Breast epithelium (tissue), 4 donors: ENCODE measurements around the gene APLF. TPM values are rescaled to one million over a fixed set of nuclear protein-coding genes. Genes with fewer than 3 reads are reported as not detected.

Experiments used
- DNase-seq, 2 donors: peaks; one replicate each; pipeline ENCODE4 v3.0.0-alpha.2; 2019; ENCODE audit warnings: low spot score in 2 of 2
- H3K27ac ChIP-seq, 2 donors: fragments of 200-600 bp; sonication (generic) in 1 of 2; one replicate each; pipeline ENCODE4 v1.5.1; 2016 to 2019; ENCODE audit warnings: mild to moderate bottlenecking in 1 of 2
- H3K27me3 ChIP-seq, 2 donors: fragments of 200-600 bp; sonication (generic) in 1 of 2; one replicate each; pipeline versions ENCODE4 v1.5.1 to v1.6.0; 2017 to 2019; ENCODE audit warnings: control low read depth in 1 of 2, mild to moderate bottlenecking in 1 of 2
- H3K36me3 ChIP-seq: fragments of 200-600 bp; one replicate; pipeline ENCODE4 v1.5.1; 2019
- H3K4me1 ChIP-seq, 2 donors: fragments of 200-600 bp; sonication (generic); one replicate each; pipeline ENCODE4 v1.5.1; 2016 to 2019; ENCODE audit warnings: control low read depth in 1 of 2
- H3K4me3 ChIP-seq, 3 donors: fragments of 200-600 bp; sonication (generic); 1 replicate in 2 of 3; 2 replicates in 1 of 3; pipeline ENCODE4 v1.5.1; 2016 to 2019; ENCODE audit warnings: mild to moderate bottlenecking in 3 of 3, moderate library complexity in 2 of 3
- H3K9me3 ChIP-seq, 2 donors: fragments of 200-600 bp; sonication (generic) in 1 of 2; one replicate each; pipeline ENCODE4 v1.5.1; 2016 to 2019; ENCODE audit warnings: control low read depth in 1 of 2
- POLR2A ChIP-seq: fragments of 450-650 bp; IDR thresholded peaks from one replicate; pipeline ENCODE4 v1.6.1; 2016; ENCODE audit warnings: antibody characterized with exemption, mild to moderate bottlenecking, moderate library complexity
- POLR2AphosphoS5 ChIP-seq, 3 donors: sonication (generic); formaldehyde crosslinking; IDR thresholded peaks; one replicate each; pipeline ENCODE4 v1.6.1; 2017; ENCODE audit warnings: antibody characterized with exemption in 3 of 3
- intact Hi-C: fragments of 100-400 bp; cut with DNase I; formaldehyde crosslinking; loops from one replicate; pipeline ENCODE4 v1.15.1; 2023; ENCODE audit warnings: low total_unique reads
- total RNA-seq, 3 donors: library from RNA; depleted of rRNA; stranded (reverse); fragments of >200 nt; gene quantifications; one replicate each; pipeline ENCODE4 v1.1.0, GENCODE V29; 2016
- TF ChIP-seq, protein P1 (sequence below), 3 donors: fragments of 450-650 bp; IDR thresholded peaks; one replicate each; pipeline ENCODE4 v1.5.1; 2016 to 2017; ENCODE audit warnings: antibody characterized with exemption in 3 of 3, mild to moderate bottlenecking in 3 of 3, moderate library complexity in 3 of 3

Gene APLF
- 10 to 100 TPM in 2 of 3 donors, 1 to 10 TPM in 1; 8.5 to 14.5 (median 13.4) TPM for total RNA-seq

DNA sequence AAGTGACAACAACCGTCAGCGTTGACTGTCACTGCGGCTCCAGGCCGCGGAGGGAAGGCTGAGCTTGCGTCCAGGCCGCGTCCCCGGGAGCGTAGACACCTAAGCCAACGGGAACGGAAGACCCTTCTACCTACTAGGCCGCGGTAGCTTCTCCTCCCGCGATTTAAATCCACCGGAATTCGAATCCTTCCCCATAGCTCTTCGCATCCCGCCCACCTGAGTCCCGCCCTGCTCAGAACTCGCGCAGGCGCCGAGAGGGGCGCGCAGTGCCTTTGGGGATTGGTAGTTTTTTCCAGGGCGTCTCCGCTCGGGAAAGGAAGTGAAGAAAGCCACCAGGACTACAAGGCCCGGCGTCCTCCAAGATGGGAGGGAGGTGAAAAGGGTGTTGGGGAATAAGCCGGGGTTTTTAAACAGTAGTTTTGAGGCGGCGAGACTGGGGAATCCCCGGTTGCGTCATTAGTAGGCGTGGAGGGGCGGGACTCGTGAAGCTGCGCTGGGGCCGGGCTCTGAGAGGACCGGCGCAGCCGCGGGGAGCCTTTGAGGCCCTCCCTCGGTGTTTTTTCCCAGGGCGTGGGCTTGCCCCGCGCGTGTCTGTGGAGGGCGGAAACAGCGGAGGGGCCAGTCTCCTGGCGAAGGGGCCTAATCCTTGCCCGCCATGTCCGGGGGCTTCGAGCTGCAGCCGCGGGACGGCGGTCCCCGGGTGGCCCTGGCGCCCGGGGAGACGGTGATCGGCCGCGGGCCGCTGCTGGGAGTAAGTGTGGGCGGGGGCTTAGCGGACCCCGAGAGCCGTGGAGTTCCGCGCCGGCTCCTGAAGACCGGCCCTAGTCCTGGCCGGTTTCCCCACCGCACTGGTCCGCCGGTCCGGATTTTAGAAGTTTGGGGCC lies at the start of gene APLF, which contains the start of gene FBXO48:
TSS of gene APLF (plus strand) at position 509 of the 884 bp plus-strand sequence. CDS start at position 656, 147 bp downstream.
TSS of gene FBXO48 (minus strand) at position 218 of the 884 bp plus-strand sequence. CDS start 2,149 bp downstream, outside the sequence.
- peak; percentile 95 to 98 for DNase-seq
- Histone ChIP-seq H3K27me3 (no peaks in the 10 kb centered on the region), H3K27ac (peak within 1 kb of the TSS; percentile 88 to 93), H3K36me3 (no peaks in the 10 kb centered on the region), H3K4me3 (peak within 1 kb of the TSS; percentile 75 to 85 (median 81)), H3K9me3 (no peaks in the 10 kb centered on the region), H3K4me1 (peaks cover 0 to 7% of the 10 kb centered on the region in 2 donors)
- TF ChIP-seq, protein P1, sequence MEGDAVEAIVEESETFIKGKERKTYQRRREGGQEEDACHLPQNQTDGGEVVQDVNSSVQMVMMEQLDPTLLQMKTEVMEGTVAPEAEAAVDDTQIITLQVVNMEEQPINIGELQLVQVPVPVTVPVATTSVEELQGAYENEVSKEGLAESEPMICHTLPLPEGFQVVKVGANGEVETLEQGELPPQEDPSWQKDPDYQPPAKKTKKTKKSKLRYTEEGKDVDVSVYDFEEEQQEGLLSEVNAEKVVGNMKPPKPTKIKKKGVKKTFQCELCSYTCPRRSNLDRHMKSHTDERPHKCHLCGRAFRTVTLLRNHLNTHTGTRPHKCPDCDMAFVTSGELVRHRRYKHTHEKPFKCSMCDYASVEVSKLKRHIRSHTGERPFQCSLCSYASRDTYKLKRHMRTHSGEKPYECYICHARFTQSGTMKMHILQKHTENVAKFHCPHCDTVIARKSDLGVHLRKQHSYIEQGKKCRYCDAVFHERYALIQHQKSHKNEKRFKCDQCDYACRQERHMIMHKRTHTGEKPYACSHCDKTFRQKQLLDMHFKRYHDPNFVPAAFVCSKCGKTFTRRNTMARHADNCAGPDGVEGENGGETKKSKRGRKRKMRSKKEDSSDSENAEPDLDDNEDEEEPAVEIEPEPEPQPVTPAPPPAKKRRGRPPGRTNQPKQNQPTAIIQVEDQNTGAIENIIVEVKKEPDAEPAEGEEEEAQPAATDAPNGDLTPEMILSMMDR (IDR thresholded peaks at IDR 0.05) = no peak
- TF ChIP-seq POLR2A (peak; percentile 41), POLR2AphosphoS5 (IDR thresholded peaks at IDR 0.05) (peak in 2 of 3 donors; percentile 58 to 82)
- intact Hi-C loops = no loop called here

DNA sequence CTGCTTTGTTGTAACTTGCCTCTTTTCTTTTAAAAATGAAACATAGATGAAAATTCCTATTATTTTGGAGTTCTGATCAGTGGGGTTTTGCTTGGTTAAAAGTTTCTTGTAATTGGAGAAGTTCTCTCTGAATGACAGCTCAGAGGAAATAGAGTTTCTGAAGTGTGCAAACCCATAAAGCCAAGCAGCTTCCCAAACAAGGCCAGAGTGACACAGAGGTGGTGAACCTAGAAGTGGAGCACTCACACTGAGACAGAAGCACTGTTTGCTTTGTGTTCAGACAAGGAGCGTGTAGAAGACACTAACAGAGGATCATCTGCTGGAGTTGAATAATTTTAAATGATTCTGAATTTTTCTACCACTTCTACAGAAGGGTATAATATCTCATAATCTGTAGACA lies 49.5 kb upstream of the APLF start:
- TF ChIP-seq POLR2A (no peak), POLR2AphosphoS5 (IDR thresholded peaks at IDR 0.05) (no peak)
- TF ChIP-seq, protein P1 (IDR thresholded peaks at IDR 0.05) = no peak
- no peak for DNase-seq
- intact Hi-C loops = no loop called here
- Histone ChIP-seq H3K4me1 (no peaks in the 10 kb centered on the region), H3K27me3 (no peaks in the 10 kb centered on the region), H3K36me3 (no peaks in the 10 kb centered on the region), H3K4me3 (no peak overlapping the region), H3K9me3 (no peaks in the 10 kb centered on the region), H3K27ac (no peak overlapping the region)

DNA sequence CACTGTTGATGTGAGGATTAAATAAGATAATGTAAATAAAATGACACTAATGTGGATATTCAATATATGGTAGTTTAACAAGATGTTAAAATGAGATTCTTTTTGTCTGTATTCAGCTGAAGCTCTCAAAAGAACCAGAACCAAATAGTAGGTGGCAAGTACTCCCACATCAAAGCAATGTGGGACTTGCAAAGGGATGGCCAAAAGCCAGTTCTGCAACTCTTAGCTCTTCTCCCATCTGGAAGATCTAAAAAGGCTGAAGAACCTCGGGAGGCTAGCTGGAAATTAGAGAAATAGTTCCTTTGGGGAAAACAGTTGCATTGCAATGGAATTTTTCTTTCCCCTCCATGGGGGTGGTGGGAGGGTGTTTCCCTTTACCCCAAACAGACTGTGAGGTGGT lies 49.0 kb upstream of the APLF start:
- H3K4me3 ChIP-seq = no peak overlapping the region
- no peak overlapping the region for H3K27ac ChIP-seq
- no peaks in the 10 kb centered on the region for H3K4me1 ChIP-seq
- intact Hi-C loops = no loop called here
- H3K9me3 ChIP-seq = no peaks in the 10 kb centered on the region
- DNase-seq = no peak
- H3K27me3 ChIP-seq = no peaks in the 10 kb centered on the region
- no peaks in the 10 kb centered on the region for H3K36me3 ChIP-seq
- no peak for TF ChIP-seq POLR2A
- no peak for TF ChIP-seq POLR2AphosphoS5 (IDR thresholded peaks at IDR 0.05)
- TF ChIP-seq, protein P1 (IDR thresholded peaks at IDR 0.05) = no peak

DNA sequence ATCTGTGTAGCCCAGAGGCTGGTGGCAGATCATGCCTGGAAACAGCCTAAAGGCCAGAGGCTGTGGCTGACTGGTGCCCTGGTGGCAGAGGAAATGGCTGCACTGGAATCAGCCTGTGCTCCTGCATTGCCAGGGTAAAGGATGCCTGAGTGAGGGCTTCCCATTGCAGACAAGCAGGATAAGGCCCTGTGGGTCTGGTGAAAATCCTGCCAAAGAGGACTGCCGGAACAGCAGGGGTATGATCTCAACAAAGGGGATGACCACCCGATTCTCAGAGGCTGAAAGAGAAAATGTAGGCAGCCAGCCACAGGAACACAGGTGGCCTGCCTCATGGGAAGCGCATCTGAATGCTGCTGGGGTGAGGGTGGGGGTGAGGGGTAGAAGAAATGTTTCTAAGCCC lies 48.5 kb upstream of the APLF start:
- Histone ChIP-seq H3K36me3 (no peaks in the 10 kb centered on the region), H3K4me1 (no peaks in the 10 kb centered on the region), H3K4me3 (no peak overlapping the region), H3K9me3 (no peaks in the 10 kb centered on the region), H3K27me3 (no peaks in the 10 kb centered on the region), H3K27ac (no peak overlapping the region)
- TF ChIP-seq POLR2AphosphoS5 (IDR thresholded peaks at IDR 0.05) (no peak), POLR2A (no peak)
- TF ChIP-seq, protein P1 (IDR thresholded peaks at IDR 0.05) = no peak
- intact Hi-C loops = no loop called here
- no peak for DNase-seq

- Histone ChIP-seq H3K9me3 (no peaks in the 10 kb centered on the region), H3K27me3 (no peaks in the 10 kb centered on the region), H3K36me3 (no peaks in the 10 kb centered on the region), H3K4me1 (no peaks in the 10 kb centered on the region), H3K27ac (no peak overlapping the region), H3K4me3 (no peak overlapping the region)
- intact Hi-C loops = no loop called here
- TF ChIP-seq POLR2AphosphoS5 (IDR thresholded peaks at IDR 0.05) = no peak
- no peak for TF ChIP-seq POLR2A
- TF ChIP-seq, protein P1 (IDR thresholded peaks at IDR 0.05) = no peak
- DNase-seq = no peak
These were observed 47.0 kb upstream of the APLF start for GRCh38 chr2:68420254-68420910.
